GM13976 (cell line): ENCODE measurements around the gene EXOC3.
A peak's percentile ranks its signal among the peaks of the same experiment; 100 is the strongest.

Source experiments
- DNase-seq: peaks from one replicate; pipeline ENCODE4 v3.0.0; 2012; ENCODE audit warnings: low spot score
- in situ Hi-C: fragments of 300-500 bp; cut with MboI; formaldehyde crosslinking; loops from one replicate; pipeline ENCODE4 v1.12.0; 2022; ENCODE audit warnings: low sequenced_read_pairs, mixed read lengths, inconsistent platforms; ENCODE audit not compliant: unreplicated experiment
- TF ChIP-seq, protein P1 (sequence below): IDR thresholded peaks from 2 replicates; pipeline ENCODE4 v1.5.1; 2012; ENCODE audit warnings: borderline replicate concordance, mild to moderate bottlenecking; ENCODE audit not compliant: insufficient read depth; ENCODE audit errors: extremely low read depth, missing control alignments, control extremely low read depth

Gene EXOC3

DNA sequence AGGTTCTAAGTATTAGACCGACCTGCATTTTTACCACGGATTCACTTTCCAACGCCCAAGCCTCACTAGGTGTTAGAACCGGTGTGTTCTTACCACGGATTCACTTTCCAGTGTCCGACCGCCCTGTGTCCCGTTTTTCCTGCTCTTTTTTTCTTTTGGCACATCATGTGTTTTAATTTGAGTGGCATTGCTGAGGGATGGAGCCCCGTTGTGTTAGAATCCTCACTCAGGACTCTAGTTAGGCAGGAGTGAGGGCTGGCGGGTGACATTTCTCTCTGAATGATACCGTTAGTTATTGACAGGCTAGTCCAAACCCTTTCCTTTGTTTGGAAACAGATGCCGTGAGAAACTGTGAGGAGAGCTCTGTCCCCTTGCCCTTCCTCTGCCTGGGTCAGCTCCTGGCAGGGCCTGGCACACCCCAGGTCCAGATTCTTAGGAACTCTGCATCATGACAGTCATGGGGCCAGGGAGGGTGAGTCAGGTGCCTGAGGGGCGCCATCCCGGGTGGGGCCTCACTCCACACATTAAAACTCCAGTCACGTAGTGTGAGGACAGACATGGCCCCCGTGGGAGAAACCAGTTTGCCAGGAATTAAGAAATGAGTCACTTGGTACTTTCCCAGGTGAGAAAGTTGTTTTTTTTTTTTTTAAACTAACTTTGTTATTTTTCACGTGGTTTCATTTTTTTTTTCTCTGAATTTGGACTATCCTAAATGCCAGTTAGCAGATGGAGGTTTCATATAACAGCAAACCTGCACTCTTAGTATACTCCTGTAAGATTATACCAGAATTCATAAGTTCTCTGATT lies 15.8 kb downstream of the EXOC3 start:
- DNase-seq = peak; percentile 79
- in situ Hi-C loops = no loop called here
- TF ChIP-seq, protein P1, sequence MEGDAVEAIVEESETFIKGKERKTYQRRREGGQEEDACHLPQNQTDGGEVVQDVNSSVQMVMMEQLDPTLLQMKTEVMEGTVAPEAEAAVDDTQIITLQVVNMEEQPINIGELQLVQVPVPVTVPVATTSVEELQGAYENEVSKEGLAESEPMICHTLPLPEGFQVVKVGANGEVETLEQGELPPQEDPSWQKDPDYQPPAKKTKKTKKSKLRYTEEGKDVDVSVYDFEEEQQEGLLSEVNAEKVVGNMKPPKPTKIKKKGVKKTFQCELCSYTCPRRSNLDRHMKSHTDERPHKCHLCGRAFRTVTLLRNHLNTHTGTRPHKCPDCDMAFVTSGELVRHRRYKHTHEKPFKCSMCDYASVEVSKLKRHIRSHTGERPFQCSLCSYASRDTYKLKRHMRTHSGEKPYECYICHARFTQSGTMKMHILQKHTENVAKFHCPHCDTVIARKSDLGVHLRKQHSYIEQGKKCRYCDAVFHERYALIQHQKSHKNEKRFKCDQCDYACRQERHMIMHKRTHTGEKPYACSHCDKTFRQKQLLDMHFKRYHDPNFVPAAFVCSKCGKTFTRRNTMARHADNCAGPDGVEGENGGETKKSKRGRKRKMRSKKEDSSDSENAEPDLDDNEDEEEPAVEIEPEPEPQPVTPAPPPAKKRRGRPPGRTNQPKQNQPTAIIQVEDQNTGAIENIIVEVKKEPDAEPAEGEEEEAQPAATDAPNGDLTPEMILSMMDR = no peak

DNA sequence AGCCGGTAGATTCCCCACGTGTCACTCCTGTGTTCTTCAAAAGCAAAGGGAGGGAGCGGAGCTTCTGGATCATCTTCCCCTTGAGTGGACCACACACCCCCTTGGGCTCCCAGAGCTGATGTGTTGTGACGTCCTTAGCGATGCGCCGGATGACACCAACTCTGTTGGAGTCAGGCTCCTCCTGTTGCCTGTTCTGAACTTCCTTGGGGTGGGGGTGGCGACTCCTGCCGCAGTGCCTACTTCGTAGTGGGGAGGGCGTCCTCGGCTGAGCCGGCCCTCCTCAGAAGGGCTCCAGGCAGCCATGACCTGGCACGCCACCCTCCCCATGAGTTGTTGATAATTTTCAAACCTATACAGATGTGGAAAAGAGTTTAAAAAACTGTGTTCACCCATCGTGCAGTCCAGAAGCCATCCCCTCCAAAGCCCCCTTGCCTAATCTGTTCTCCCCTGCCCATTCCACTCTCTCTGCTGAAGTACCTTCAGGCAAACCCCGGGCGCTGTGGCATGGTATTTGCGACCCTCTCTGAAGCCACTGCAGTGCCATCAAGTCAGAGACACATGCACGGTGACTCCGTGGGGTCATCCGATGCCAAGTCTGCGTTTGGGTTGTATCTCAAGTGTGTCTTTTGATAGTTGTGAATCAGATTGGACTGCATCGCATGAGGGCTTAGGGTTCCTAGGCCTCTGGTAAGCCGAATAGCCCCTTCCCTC lies 16.7 kb downstream of the EXOC3 start:
- no peak for DNase-seq
- TF ChIP-seq, protein P1 = no peak
- in situ Hi-C loops = no loop called here

DNA sequence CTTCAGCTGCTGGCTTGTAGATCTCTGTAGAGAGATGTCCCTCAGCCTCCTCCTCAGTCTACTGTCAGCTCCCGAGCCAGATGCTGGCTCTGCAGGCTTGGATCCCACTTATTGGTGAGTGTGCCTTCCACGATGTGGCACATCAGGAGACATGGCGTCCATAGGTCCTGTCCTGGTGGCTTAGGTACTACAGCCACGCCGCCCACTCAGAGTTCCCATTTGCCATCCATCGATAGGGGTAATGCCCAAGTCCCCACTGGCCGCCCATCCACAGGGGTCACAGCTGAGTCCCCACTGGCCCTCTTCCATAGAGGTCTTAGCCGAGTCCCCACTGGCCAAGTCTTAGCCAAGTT lies 17.3 kb downstream of the EXOC3 start:
- no peak for DNase-seq

DNA sequence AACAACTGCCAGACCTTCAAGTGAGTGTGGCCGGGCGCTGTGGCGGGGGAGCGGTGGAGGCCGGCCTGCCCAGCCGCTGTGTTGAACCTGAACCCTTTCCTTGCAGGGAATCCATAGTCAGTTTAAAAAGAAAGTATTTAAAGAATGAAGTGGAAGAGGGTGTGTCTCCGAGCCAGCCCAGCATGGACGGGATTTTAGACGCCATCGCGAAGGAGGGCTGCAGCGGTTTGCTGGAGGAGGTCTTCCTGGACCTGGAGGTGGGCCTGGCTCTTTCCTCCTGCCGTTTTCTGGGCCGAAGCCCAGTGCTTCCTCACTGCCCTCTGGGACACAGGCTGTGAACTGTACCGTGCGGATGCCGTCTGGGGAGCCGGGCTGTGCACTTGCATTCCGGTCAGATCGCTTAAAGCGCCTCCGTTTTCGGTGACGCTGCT lies 19.1 kb downstream of the EXOC3 start:
- TF ChIP-seq, protein P1 = no peak
- DNase-seq = no peak
- in situ Hi-C loops = no loop called here

More for the DNA sequence above, 17.3 kb downstream of the EXOC3 start:
- TF ChIP-seq, protein P1 = no peak
- in situ Hi-C loops = no loop called here

DNA sequence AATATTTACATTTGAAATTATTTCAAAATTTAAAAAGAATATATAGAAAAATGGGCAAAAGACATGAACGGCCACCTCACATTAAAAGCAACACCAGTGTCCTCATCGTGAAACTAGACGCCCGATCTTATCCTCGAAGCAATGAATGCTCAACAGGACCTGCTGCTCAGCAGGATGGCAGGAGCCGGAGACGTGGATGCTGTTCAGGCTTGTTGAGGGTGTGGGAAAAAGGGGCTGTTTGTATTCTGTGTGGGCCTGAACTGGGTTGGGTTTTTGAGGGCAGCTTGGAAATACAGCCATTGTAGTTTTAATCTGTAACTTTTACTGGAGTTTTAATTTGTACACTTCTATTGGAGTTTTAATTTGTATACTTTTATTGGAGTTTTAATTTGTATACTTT lies 20.3 kb downstream of the EXOC3 start:
- in situ Hi-C loops = no loop called here
- DNase-seq = no peak
- TF ChIP-seq, protein P1 = no peak

DNA sequence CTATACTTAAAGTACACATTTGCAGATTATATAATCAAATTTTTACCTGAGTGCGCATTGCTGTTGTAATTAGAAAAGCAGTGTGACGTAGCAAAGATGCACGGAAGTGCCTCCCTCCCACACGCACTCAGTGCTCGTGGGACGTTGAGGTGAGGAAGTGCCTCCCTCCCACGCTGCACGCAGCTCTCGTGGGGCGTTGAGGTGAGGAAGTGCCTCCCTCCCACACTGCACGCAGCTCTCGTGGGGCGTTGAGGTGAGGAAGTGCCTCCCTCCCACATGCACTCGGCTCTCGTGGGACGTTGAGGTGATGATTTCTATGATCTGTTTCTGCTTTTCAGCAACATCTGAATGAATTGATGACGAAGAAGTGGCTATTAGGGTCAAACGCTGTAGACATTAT lies 21.0 kb downstream of the EXOC3 start:
- no peak for DNase-seq
- in situ Hi-C loops = no loop called here
- TF ChIP-seq, protein P1 = no peak
